ENCODE data around the gene TTC9B.
"Not testable (repeated sequence)": the region's sequence is repeated elsewhere in the genome, so short reads cannot be mapped to it uniquely, and the experiment has no call there.

TTC9B gene

DNA sequence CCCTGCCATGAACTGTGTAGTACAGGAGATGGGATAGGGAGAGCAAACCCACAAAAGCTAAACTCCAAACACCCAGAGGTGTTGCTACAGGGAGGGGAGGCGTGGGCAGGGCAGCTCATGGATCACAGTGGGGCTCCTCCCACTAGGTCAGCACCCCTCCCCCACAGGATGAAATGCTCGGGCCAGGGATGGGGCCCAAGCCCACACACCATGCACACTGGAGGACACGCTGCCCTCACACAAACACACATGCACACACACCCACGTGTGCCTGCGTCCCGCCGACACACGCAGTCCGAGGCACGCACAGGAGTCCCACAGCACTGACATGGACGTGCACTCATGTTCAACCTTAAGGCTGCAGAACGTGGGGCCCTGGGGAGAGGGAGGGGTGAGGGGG, 14.3 kb upstream of the TTC9B start:
- no peak for DNase-seq

DNA sequence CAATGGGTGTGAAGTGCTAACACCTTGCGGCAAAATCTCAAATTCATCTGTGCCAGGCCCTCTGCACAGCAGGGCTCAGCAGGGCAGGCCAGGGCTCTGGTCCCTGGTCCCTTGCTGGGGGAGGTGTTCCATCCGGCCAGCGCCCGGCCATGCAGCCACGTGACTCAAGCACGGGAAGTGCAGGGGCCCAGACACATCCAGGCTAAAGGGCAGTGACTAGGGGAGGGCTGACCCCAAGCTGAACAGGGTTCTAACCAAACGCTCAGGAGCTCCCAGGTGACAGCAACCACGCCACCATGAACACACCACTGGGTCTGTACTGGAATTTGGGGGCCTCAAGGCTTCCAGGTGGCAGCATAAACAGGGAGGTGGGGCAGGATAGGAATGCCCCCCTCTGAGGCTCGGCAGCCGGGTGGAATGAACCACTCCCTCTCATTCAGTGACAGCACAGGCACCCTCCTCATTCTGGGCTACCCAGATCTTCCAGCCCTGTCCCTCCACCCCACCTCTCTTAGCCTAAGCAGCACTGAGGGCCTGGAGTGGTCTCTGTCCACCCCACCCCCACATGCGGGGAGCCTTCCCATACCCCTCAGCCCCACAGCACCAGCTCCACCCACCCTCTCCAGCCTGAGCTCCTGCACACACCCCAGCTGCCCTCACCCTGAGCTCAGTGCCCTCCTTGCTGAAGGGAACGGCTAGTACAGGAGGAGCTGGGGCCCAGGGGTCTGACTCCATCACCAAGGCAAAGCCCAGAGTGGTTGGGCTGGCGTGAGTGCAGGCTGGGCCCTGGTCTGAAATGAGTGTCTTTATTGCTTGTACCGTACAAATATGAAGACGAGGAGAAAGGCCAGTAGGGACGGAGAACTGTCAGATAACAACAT, 13.6 kb upstream of the TTC9B start:
- DNase-seq = no peak

DNA sequence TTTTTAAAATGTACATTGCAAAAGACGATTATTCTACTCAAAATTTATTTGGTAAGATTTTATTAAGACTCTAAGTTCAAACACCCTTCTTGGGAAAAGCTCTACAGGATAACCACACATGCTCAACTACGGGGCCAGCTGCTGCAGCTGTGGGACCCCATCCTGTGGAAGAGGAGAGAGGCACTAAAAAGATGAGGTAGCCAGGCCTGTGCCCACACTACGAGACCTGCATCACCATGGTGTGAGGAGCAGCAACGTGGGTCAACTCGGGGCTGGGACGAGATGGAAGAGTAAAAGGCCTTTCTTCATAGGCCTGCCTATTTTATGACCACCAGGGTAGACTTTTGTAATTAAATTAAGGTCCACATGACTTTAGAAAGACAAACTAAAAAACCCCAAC, 12.9 kb upstream of the TTC9B start:
- no peak for DNase-seq

DNA sequence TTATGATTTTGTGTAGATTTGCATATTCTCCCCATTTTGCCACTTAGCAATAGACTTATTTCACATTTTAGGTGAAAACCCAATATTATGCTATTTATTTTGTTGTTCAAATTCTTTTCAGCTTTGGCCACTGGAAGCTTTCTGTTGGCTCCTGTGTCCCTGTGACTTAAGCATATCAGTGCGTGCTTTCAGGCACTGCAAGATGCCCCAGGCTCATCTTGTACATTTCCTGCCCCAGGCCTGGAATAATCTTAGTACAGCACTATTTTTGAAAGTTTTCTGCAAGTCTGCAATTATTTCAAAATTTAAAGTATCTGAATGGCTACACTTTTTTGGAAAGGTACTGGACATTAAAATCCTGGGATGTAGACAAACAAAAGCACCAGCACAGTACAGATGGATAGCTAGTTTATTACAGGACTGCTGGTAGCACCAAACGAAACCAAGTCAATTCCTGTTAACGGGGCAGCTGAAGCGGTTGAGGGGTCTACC, 11.8 kb upstream of the TTC9B start:
- no peak for DNase-seq

DNA sequence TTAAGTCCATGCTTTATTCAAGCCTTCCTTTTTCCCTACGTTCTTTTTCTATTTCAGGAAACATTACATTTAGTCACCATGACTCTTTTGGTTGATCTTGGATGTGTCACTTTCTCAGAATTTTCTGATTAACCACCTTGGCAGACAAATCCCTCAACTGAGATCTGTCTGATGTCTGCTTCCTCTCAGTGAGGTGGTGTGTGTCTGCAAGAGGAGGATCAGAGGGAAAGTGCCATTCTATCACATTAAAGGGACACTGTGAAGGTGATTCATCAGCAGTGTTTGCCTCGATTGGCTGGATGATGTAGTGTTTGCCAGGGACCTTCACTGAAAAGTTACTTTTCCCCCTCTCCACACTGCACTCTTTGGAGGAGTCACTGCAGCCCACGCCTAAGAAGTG, 11.3 kb upstream of the TTC9B start:
- DNase-seq = no peak

DNA sequence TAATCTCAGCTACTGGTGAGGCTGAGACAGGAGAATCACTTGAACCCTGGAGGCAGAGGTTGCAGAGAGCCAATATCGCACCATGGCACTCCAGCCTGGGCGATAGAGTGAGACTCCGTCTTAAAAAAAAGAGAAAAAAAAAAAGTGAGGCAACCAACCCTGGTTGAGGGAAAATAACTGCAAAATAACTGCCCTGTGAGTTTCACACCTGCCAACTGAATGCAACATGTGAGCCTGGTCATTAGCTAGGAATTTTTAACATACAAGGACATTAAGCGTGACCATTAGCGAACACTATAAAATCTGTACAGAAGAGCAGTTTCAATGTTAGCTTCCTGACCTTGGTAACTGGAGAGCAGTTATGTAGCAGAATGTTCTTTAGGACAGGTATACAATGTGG, 10.7 kb upstream of the TTC9B start:
- no peak for DNase-seq

DNA sequence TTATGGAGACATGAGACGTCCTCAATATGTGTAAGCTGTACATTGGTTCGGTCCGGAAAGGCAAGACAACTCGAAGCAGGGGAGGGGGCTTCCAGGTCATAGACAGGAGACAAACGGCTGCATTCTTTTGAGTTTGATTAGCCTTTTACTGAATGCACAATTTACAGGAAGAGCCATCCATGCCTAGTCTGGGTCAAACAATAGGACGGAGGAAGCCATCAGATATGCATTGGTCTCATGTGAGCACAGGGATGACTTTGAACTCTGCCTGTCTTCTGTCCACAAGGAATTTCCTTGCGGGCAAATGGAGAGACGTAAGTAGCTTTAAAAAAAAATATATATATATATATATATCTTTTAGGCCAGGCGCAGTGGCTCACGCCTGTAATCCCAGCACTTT, 10.2 kb upstream of the TTC9B start:
- no peak for DNase-seq

DNA sequence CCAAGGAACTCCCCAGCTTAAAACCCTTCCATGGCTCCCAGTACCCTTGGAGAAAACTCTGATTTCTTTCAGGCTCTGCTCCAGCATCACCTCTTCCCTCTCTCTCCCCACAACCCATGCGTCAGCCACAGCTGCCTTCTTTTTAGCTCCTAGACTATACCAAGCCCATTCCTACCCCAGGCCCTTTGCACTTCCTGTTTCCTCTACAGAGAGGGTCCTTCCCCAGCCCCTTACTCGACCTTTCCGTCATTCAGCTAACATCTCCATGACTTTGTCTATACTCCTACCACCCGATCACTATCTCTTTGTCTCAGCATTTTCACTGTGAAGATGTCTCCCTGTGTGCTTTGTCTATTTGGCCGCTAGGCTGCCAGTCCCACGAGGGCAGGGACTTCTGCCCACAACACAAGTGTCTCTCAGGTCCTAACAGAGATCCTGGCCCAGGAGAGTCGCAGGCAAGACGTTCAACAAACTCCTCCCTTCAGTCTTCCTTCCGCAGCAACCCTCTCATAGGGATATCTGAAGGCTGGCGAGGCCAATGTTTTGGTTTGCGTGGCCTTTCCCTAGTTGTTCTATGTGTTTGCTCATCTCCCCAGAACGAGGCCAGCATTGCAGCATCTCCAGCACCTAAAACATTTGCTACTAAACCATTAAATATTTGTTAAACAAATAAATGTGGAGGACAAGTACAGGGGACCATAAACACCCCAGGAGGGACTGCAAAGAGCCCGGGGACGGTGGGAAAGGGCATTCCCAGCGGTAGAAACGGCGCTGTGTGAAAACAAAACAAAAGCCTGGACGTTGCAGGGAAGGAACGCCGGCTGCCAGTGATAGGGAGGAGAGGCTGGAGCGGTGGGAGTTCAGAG, 7.5 kb upstream of the TTC9B start:
- DNase-seq = no peak

DNA sequence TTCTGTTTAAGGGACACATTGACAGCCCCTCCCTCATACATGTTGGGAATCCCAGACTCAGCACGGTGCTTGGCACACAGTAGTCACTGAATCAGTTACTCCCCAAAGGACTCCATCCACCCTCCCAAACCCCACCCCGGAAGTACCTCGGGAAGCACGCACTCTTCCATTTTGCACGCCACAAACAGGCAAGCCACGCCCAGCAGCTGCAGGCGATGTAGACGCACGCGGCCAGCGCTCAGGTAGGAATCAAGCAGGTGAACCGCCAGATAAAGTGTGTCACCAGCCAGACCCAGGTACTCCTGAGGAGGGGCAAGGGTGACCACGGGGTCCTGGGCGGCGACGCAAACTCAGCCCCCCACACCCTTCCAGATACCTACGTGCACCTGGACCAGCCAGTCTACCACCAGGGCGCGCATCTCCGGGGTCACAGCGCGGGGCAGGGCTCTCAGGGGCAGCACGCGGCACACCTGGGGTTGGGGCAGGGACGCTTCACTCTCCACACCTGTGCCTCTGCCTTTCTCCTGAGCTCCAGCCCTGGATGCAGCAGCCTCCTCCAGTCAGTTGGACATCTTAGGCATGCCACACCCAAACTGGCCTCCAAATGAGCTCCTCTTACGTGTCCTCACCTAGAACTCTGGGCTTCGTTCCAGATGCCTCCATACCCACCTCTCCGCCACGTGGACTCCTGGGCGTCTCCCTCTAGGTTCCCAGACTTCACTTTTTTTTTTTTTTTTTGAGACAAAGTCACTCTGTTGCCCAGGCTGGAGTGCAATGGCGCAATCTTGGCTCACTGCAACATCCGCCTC, 6.4 kb upstream of the TTC9B start:
- no peak for DNase-seq

DNA sequence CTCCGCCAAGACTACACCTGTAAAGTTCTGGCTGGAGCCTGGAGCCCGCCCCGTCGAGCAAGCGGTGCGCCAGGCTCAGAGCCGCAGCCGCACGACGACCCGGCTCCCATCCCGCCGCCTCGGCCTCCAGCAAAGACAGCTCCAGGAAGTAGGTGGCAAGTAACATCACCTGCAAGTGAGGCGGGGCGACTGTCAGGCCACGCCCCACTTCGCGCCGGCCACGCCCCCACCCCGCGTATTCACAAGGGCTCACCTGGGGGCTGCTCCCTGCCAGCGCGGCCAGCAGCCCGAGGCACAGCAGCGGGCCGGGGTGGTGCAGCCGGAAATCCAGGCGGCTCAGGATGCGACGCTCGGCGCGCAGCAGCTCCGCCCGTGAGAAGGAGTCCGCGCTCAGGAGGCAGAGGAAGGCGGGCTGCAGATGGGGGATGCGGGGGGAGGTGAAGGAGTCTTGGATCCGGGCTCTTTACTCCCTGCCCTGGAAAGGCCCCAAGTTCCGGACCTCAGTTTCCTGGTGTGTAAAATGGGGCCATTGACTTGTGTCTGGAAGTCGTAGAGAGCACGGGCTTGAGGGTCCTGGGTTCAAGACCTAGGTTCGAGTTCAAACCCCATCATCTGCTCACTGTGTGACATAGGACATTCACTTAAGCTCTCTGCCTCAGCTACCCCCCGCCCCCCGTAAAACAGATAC, 5.1 kb upstream of the TTC9B start:
- no peak for DNase-seq

DNA sequence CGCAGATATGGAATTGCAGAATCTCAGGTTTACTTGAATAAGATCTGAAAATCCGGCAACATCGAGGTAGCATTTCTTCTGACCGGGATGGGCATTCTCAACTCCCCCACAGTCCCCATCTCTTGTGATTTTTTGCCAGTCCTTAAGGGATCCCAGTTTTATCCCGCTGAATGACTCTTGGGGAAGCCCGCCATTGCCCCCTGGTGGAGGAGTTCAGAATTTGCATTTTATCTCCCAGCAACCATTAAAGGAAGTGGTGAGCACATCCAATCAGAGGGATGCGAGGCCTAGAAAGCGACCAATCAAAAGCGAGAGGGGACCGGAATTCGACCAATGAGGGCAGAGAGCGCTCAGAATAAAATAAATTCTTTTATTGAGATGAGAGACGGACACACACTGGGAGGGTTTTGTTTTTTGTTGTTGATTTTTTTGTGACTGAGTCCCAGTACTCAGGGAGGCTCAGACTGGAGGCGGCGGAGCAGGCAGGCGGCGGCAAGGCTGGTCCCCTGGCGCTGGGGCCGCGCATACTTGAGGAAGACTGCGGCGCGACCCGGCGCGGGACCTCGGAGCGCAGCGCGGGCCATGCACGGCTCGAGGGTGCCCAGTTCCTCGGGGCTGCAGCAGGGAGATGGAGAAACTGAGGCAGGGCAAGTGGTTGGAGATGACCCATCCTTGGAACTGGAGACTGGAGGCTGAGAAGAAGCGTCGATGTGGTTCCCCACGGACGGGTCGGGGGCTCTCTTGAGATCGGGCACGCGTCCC, 3.9 kb upstream of the TTC9B start:
- peak; percentile 81 for DNase-seq

DNA sequence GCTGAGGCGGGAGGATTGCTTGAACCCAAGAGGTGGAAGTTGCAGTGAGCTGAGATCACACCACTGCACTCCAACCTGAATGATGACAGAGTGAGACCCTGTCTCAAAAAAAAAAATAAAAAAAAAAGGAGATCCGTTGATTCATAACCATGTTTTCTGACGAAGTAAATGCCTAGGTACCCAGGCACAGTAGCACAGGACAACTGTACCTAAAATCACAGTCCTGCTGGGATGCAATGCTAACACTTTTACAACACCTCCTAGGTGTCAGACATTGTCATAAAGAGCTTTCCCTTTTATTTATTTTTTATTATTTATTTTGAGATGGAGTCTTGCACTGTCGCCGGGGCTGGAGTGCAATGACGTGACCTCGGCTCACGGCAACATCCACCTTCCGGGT, 2.5 kb upstream of the TTC9B start:
- DNase-seq = no peak

DNA sequence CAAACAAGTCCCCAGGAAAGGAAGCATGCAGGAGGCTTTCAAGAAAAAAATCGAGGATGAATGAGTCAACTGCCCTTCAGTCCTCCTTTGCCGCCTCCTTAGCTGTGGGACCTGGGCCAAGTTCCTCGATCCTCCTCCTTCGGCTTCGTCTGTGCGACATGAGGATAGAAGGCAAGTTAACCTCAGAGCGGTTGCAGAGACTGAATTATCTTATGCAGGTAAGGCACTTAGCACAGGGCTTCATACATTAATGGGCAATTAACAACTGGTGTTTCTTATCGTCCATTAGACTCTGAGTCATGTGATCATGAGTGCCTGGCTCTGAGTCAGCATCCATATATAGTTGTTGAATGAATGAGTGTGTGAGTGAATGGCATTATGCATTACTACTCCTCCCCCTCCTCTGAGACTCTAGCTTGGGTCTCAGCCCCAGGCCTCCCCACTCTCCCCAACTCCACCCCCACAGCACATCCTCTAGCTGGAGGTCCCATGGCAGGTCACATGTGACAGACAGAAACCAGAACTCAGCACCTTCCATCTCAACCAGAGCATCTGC, 1.6 kb upstream of the TTC9B start:
- DNase-seq = no peak

DNA sequence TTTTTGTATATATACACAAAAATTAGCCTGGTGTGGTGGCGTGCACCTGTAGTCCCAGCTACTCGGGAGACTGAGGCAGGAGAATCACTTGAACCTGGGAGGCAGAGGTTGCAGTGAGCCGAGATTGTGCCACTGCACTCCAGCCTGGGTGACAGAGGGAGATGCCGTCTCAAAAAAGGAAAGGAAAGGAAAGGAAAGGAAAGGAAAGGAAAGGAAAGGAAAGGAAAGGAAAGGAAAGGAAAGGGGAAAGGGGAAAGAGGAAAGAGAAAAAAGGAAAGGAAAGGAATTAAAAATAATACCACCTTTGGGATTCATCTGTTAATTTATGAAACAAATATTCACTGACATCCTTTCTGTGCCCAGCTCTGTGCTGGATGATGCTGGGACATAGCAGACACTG, 845 bp upstream of the TTC9B start:
- DNase-seq = not testable (repeated sequence)

DNA sequence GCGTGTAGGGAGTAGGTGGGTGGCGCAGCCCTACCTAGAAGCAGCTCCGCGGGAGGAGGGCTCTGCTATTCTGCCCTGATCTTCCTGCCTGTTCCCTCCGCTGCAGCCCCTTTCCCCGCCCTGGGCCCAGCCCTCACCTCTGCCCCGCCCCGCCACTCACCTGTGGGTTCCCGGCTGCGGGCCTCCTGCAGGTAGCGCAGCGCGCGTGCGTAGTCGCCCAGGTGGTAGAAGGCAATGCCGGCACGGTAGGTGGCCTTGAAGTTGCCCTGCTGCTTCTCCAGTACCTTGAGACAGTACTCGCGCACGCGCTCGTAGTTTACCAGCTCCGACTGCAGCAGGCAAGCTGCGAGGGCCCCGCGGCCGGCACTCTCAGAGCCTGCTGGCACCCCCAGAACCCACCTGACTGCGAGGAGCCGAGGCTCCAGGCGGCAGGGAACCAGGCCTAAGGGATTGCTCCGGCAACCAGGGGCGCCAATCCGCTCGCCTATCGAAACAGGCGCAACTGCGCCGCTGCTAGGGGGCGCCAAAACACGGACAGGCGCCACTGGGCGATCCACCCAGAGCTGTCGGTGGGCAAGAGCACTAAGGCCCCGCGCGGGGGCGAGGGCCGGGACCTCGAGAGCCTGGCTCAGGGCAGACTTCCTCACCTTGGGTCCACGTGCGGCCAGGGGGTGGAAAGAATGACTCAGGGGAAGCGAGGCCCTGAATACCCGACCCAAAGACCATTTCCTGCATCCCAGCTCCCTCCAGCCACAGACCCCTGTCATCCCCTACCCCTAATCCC, 965 bp downstream of the TTC9B start:
- DNase-seq = no peak

DNA sequence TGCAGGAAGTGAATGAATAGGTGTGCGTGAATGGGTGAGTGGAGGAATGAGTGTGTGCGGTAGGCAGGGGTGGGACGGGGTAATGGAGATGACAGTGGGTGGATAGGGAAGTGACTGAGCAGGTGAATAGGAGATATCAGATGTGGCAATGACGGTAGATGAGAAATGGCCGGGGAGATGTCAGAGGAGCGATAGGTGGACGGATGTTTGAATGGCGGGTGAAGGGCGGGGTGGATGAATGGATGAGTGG, 1.5 kb downstream of the TTC9B start:
- no peak for DNase-seq

DNA sequence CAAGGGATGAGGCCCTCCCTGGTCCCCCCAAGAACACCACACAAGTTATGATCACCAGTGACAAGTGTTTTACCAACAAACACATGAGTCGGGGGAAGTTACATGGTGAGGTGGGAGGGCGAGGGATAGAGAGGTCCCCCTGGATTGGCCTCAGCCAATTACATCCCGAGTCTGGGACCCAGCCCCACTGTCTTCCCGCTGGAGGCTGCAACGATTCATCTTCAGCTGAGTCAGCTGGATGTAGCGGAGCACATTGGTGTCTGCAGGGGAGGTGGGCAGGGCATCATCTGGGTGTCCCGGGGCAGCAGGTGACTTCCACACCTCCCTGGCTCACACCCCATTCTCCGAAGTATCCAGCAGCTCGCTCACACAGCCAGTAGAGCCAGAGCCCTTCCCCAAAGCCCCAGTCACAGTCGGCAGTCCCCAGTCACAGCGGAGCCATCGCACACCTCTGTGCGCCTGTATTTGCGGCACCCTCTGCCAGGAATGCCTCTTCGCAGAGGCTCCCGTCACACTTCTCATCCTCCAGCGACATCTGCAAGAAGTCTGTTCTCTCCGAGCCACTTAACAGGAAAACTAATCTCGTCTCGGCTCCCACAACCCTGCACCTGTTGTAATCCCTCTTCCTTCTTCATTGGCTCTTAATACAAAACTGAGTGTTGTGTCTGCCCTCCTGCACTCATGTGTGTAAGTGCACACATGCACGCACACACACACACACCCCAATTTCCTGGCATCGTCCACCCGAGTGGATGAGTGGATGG, 2.0 kb downstream of the TTC9B start:
- no peak for DNase-seq

DNA sequence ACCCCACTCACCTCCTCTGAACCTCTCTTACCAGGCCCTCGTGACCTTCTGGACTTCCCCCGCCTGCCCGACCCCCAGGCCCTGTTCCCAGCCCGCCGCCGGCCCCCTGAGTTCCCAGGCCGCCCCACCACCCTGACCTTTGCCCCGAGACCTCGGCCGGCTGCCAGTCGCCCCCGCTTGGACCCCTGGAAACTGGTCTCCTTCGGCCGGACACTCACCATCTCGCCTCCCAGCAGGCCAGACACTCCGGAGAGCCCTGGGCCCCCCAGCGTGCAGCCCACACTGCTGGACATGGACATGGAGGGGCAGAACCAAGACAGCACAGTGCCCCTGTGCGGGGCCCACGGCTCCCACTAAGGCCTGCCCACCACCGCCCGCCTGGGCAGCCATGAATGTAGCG, 3.2 kb downstream of the TTC9B start:
- DNase-seq = no peak

DNA sequence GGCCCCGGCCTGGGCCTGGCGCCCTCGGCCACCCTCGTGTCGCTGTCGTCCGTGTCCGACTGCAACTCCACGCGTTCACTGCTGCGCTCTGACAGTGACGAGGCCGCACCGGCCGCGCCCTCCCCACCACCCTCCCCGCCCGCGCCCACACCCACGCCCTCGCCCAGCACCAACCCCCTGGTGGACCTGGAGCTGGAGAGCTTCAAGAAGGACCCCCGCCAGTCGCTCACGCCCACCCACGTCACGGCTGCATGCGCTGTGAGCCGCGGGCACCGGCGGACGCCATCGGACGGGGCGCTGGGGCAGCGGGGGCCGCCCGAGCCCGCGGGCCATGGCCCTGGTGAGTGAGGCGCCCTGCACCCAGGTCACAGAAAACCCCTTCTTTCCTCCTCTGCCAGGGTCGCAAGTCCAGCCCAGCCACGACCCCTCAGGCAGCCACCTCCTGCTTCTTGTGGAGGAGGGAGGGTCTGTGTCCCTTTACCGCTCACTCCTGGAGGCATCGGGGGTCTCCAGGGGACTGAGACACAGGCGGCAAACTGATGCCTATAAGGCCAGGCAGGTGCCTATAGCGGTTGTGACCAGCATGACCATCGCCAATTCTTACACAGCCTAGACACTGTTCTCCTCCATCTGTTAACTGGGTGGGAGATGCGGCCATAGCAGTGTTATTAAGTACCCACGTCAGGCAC, 4.2 kb downstream of the TTC9B start:
- DNase-seq = no peak

Measured in right forelimb (tissue), 1 donor.